Endothelial cell of umbilical vein (primary cell): ENCODE measurements around the gene PLXND1. TPM values are rescaled to one million over a fixed set of nuclear protein-coding genes. Genes with fewer than 3 reads are reported as not detected.

Source experiments
- BruUV-seq: library from RNA; stranded (reverse); fragments of 400-500 nt; replicated peaks from 2 replicates; lab custom pipeline; 2021; lab: Mats Ljungman, UMichigan
- CTCF ChIA-PET: fragments of 300-600, 350-600 bp; sonication (Branson Sonifier 250); formaldehyde crosslinking; loops from one replicate; lab custom pipeline; 2021; ENCODE audit warnings: antibody characterized with exemption, inconsistent platforms; lab: Charles Lee
- POLR2A ChIA-PET: fragments of 300-600, 350-600 bp; sonication (Branson Sonifier 250); formaldehyde crosslinking; loops from one replicate; lab custom pipeline; 2021; ENCODE audit warnings: antibody characterized with exemption, inconsistent platforms; lab: Charles Lee
- DNase-seq: peaks from one replicate; pipeline ENCODE4 v3.0.0-alpha.2; 2011; ENCODE audit warnings: low read depth, low spot score
- FAIRE-seq: peaks from 2 replicates; lab custom pipeline; 2011; peaks lifted over from hg19 to GRCh38; lab: Jason Lieb, UNC
- H2AFZ ChIP-seq: 2 replicates; pipeline ENCODE4 v1.6.0; 2012; ENCODE audit warnings: low read depth, low read length, control low read depth, inconsistent platforms
- H3K27ac ChIP-seq: 2 replicates; pipeline ENCODE4 v1.5.1; 2011; ENCODE audit warnings: low read depth, mild to moderate bottlenecking, control low read depth, low read length, moderate library complexity; ENCODE audit not compliant: insufficient read depth
- H3K27me3 ChIP-seq, 2 experiments: 2 replicates each; pipeline versions ENCODE4 v1.6.0 to v1.6.1; 2011; ENCODE audit warnings: low read length in 2 of 2, mixed read lengths in 1 of 2; ENCODE audit not compliant: control insufficient read depth in 2 of 2, insufficient read depth in 2 of 2
- H3K36me3 ChIP-seq, 2 experiments: 2 replicates in 1 of 2; 3 replicates in 1 of 2; pipeline ENCODE4 v1.5.1; 2011; ENCODE audit warnings: low read length in 2 of 2, mild to moderate bottlenecking in 1 of 2, moderate library complexity in 1 of 2; ENCODE audit not compliant: control insufficient read depth in 2 of 2, insufficient read depth in 2 of 2; ENCODE audit errors: extremely low read depth in 1 of 2
- H3K4me1 ChIP-seq: 3 replicates; pipeline ENCODE4 v1.5.1; 2011; ENCODE audit warnings: mild to moderate bottlenecking, low read length; ENCODE audit not compliant: control insufficient read depth, insufficient read depth; ENCODE audit errors: extremely low read depth
- H3K4me2 ChIP-seq: 2 replicates; pipeline ENCODE4 v1.6.1; 2011; ENCODE audit warnings: low read length, control low read depth, mixed read lengths; ENCODE audit not compliant: insufficient read depth
- H3K4me3 ChIP-seq, 3 experiments: fragments of 200-600 bp in 1 of 3; sonication (generic), shearing (Covaris generic) in 1 of 3; replicated peaks in 1 of 3; 2 replicates each; pipeline ENCODE4 v1.5.1; 2011 to 2016; ENCODE audit warnings: control low read depth in 3 of 3, low read length in 3 of 3, mild to moderate bottlenecking in 2 of 3, inconsistent platforms in 1 of 3, low read depth in 1 of 3, moderate library complexity in 1 of 3; ENCODE audit not compliant: insufficient read depth in 1 of 3
- H3K79me2 ChIP-seq: 2 replicates; pipeline ENCODE4 v1.6.0; 2012; ENCODE audit warnings: low read length, inconsistent platforms; ENCODE audit not compliant: control insufficient read depth, insufficient read depth
- H3K9ac ChIP-seq: replicated peaks from 2 replicates; pipeline ENCODE3; 2011; ENCODE audit warnings: low read length, control low read depth; ENCODE audit not compliant: insufficient read depth; ENCODE audit errors: extremely low read depth
- H3K9me1 ChIP-seq: replicated peaks from 3 replicates; pipeline ENCODE4 v1.6.0; 2011; ENCODE audit warnings: mild to moderate bottlenecking, low read length; ENCODE audit not compliant: control insufficient read depth, insufficient read depth; ENCODE audit errors: extremely low read depth
- H3K9me3 ChIP-seq: replicated peaks from 2 replicates; pipeline ENCODE4 v1.5.1; 2012; ENCODE audit warnings: low read length, inconsistent platforms; ENCODE audit not compliant: control insufficient read depth, insufficient read depth
- H4K20me1 ChIP-seq: replicated peaks from 2 replicates; pipeline ENCODE3; 2011; ENCODE audit warnings: mild to moderate bottlenecking, low read length; ENCODE audit not compliant: control insufficient read depth, insufficient read depth; ENCODE audit errors: extremely low read depth
- EZH2 ChIP-seq: IDR thresholded peaks from 2 replicates; pipeline ENCODE4 v1.6.1; 2012; ENCODE audit warnings: borderline replicate concordance, low read depth, mild to moderate bottlenecking, moderate library complexity, low read length, inconsistent platforms; ENCODE audit not compliant: severe bottlenecking
- FOS ChIP-seq: IDR thresholded peaks from 2 replicates; pipeline ENCODE4 v1.6.1; 2011; ENCODE audit warnings: mild to moderate bottlenecking, low read length, moderate library complexity, borderline replicate concordance; ENCODE audit not compliant: insufficient read depth
- GATA2 ChIP-seq: IDR thresholded peaks from 2 replicates; pipeline ENCODE4 v1.7.0; 2011; ENCODE audit warnings: low read depth, mild to moderate bottlenecking, moderate library complexity, mixed read lengths, low read length; ENCODE audit not compliant: insufficient read length, insufficient read depth
- JUN ChIP-seq: IDR thresholded peaks from 2 replicates; pipeline ENCODE4 v1.6.1; 2011; ENCODE audit warnings: borderline replicate concordance, low read depth; ENCODE audit not compliant: insufficient read length, insufficient read depth
- MAX ChIP-seq: IDR thresholded peaks from 2 replicates; pipeline ENCODE4 v1.6.1; 2011; ENCODE audit not compliant: insufficient read depth, insufficient read length
- MYC ChIP-seq: IDR thresholded peaks from one replicate; pipeline ENCODE4 v1.6.1; 2011; ENCODE audit warnings: mild to moderate bottlenecking, low read depth, low read length
- POLR2A ChIP-seq: IDR thresholded peaks from 2 replicates; pipeline ENCODE4 v1.6.1; 2012; ENCODE audit warnings: low read depth, mild to moderate bottlenecking, control low read depth, low read length
- POLR2AphosphoS5 ChIP-seq: IDR thresholded peaks from 2 replicates; pipeline ENCODE4 v1.6.1; 2012; ENCODE audit warnings: low read depth, mild to moderate bottlenecking, control low read depth, low read length, moderate library complexity; ENCODE audit not compliant: insufficient read depth
- dilution Hi-C: fragments of 300-500 bp; cut with MboI; formaldehyde crosslinking; loops from one replicate; pipeline ENCODE4 v1.15.0; 2019; ENCODE audit warnings: low sequenced_read_pairs; ENCODE audit not compliant: extremely low pct_ligation_motif_present
- intact Hi-C: fragments of 100-400 bp; cut with micrococcal nuclease; formaldehyde crosslinking; loops from one replicate; pipeline ENCODE4 v1.10.0; 2022
- polyA plus RNA-seq, 4 experiments: library from polyadenylated mRNA; depleted of rRNA in 3 of 4; stranded (reverse) in 3 of 4; unstranded in 1 of 4; fragments of >200 nt; gene quantifications; 2 replicates each; pipeline versions ENCODE4 v1.2.1 to v1.2.3, GENCODE V29; 2011 to 2012; ENCODE audit warnings: missing spikeins in 1 of 4
- total RNA-seq: library from RNA; stranded (reverse); gene quantifications from 2 replicates; pipeline ENCODE4 v1.2.3, GENCODE V29; 2021
- TF ChIP-seq, protein P1 (sequence below), 2 donors: IDR thresholded peaks; 1 replicate in 1 of 2; 2 replicates in 1 of 2; pipeline ENCODE4 v1.5.1; 2011; ENCODE audit warnings: low read length in 2 of 2, mild to moderate bottlenecking in 2 of 2, moderate library complexity in 2 of 2, control low read depth in 1 of 2, inconsistent platforms in 1 of 2, low read depth in 1 of 2; ENCODE audit not compliant: insufficient read depth in 1 of 2; ENCODE audit errors: extremely low read depth in 1 of 2

The PLXND1 gene
- total and polyA plus RNA-seq, 2 donors (not counting 3 experiments of a cell fraction or from before 2014, with no cell fraction given) = 300 to 834 TPM

GRCh38 chr3:129626744-129627349 is 20.4 kb upstream of the PLXND1 start:
- Histone ChIP-seq H3K79me2 (no peaks in the 10 kb centered on the region), H3K9ac (peak overlapping the region; percentile 56), H3K27me3 (no peaks in the 10 kb centered on the region), H3K4me1 (peaks cover 57% of the 10 kb centered on the region), H3K9me1 (no peaks in the 10 kb centered on the region), H3K4me2 (peak overlapping the region; percentile 5), H3K9me3 (no peaks in the 10 kb centered on the region), H2AFZ (no peak overlapping the region), H4K20me1 (no peaks in the 10 kb centered on the region), H3K27ac (peak overlapping the region; percentile 96), H3K4me3 (peak overlapping the region in 2 of 3 experiments; percentile 1 to 12), H3K36me3 (no peaks in the 10 kb centered on the region)
- ChIA-PET POLR2A (interaction anchor here (1.0 kb wide), 1 partner anchor 455 kb away, joined by 3 read pairs; the partner anchor contains the start of gene ALG1L2), CTCF (interaction anchor here (0.7 to 5.6 kb wide), 13 partner anchors 12 to 471 kb away, joined by 3 to 57 read pairs (median 8); partner anchors contain the start of gene PLXND1)
- intact Hi-C loops = loop anchor here (1.0 to 10.0 kb wide), 4 partner anchors 137 to 468 kb away; partner anchors contain the start of gene TMCC1
- FAIRE-seq (peak; percentile 94), DNase-seq (peak; percentile 74)
- BruUV-seq = no TSS peak
- TF ChIP-seq MAX (peak; percentile 13), FOS (peak; percentile 6), POLR2AphosphoS5 (peak; percentile 97), POLR2A (no peak), GATA2 (no peak), JUN (no peak), EZH2 (no peak), MYC (peak; percentile 16)
- TF ChIP-seq, protein P1, sequence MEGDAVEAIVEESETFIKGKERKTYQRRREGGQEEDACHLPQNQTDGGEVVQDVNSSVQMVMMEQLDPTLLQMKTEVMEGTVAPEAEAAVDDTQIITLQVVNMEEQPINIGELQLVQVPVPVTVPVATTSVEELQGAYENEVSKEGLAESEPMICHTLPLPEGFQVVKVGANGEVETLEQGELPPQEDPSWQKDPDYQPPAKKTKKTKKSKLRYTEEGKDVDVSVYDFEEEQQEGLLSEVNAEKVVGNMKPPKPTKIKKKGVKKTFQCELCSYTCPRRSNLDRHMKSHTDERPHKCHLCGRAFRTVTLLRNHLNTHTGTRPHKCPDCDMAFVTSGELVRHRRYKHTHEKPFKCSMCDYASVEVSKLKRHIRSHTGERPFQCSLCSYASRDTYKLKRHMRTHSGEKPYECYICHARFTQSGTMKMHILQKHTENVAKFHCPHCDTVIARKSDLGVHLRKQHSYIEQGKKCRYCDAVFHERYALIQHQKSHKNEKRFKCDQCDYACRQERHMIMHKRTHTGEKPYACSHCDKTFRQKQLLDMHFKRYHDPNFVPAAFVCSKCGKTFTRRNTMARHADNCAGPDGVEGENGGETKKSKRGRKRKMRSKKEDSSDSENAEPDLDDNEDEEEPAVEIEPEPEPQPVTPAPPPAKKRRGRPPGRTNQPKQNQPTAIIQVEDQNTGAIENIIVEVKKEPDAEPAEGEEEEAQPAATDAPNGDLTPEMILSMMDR (IDR thresholded peaks at IDR 0.05; ENCODE audit: extremely low read depth in 1 of 2, insufficient read depth in 1 of 2, low read depth in 1 of 2, low read length in 2 of 2) = peak; percentile 3 to 19
- dilution Hi-C loops = no loop called here
